Activated CD8-positive, alpha-beta T cell treated with anti-CD3 and anti-CD28 coated beads for 36 hours (primary cell): ENCODE data around the gene PHIP. TPM values are rescaled to one million over a fixed set of nuclear protein-coding genes. Genes with fewer than 3 reads are reported as not detected.

Experiments used
- ATAC-seq: fragments of 200-7000 bp; cut with Tn5 transposase; one replicate; pipeline ENCODE4 v1.10.0; 2021; ENCODE audit warnings: mild to moderate bottlenecking, moderate library complexity
- CTCF ChIA-PET: fragments of 350-600 bp; sonication (Branson Sonifier 250); formaldehyde crosslinking; loops from one replicate; lab custom pipeline; 2021; ENCODE audit warnings: antibody characterized with exemption; lab: Charles Lee
- POLR2A ChIA-PET: fragments of 350-600 bp; sonication (Branson Sonifier 250); formaldehyde crosslinking; loops from one replicate; lab custom pipeline; 2021; ENCODE audit warnings: antibody characterized with exemption; lab: Charles Lee
- DNase-seq: peaks from one replicate; pipeline ENCODE4 v3.0.0-alpha.2; 2020
- H3K27ac Mint-ChIP-seq: one replicate; pipeline ENCODE4 v1.8.0; 2021; ENCODE audit warnings: mild to moderate bottlenecking, mixed read lengths
- H3K27me3 Mint-ChIP-seq: one replicate; pipeline ENCODE4 v1.8.0; 2021; ENCODE audit warnings: mixed read lengths
- H3K36me3 Mint-ChIP-seq: one replicate; pipeline ENCODE4 v1.8.0; 2021; ENCODE audit warnings: low read depth, mixed read lengths
- H3K4me1 Mint-ChIP-seq: one replicate; pipeline ENCODE4 v1.8.0; 2021; ENCODE audit warnings: low read depth, mixed read lengths
- H3K4me3 Mint-ChIP-seq: one replicate; pipeline ENCODE4 v1.8.0; 2021; ENCODE audit warnings: mild to moderate bottlenecking, moderate library complexity, mixed read lengths
- H3K9me3 Mint-ChIP-seq: one replicate; pipeline ENCODE4 v1.8.0; 2021; ENCODE audit warnings: mixed read lengths
- intact Hi-C: fragments of 100-400 bp; cut with micrococcal nuclease; formaldehyde crosslinking; loops from one replicate; pipeline ENCODE4 v1.10.0; 2022
- total RNA-seq, 2 experiments: library from RNA; stranded (reverse); gene quantifications; one replicate each; pipeline ENCODE4 v1.2.3, GENCODE V29; 2021
- TF ChIP-seq, protein P1 (sequence below): fragments of 200-600 bp; IDR thresholded peaks from one replicate; pipeline ENCODE4 v1.8.0; 2022; ENCODE audit warnings: antibody characterized with exemption, mild to moderate bottlenecking

The PHIP gene
- total RNA-seq, 2 experiments from 2014 or later, result 24.7 to 25.7 TPM

DNA sequence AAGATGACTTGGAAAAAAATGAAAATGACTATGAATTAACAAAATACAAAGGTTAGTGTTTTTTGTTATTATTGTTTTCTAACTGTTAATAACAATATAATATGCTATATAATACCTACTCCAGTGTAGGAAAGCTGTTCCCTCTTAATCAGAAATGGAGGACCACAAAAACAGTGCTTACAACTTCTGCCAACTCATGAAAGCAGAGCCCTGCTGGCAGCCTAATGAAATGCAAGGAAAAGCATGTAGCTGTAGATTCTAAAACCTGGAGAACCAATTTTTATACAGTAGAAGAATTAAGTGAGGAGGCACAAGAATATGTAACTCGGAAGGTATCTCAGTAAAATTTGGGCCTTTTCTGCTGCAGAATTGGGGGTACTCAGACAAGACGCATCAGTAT, 29.4 kb downstream of the PHIP start:
- H3K27me3 Mint-ChIP-seq, result no peaks in the 10 kb centered on the region
- H3K9me3 Mint-ChIP-seq, result peaks cover 8% of the 10 kb centered on the region
- POLR2A ChIA-PET, result no interaction called here
- H3K27ac Mint-ChIP-seq, result no peak overlapping the region
- DNase-seq (peak; percentile 16), ATAC-seq (no peak)
- no peak overlapping the region for H3K4me3 Mint-ChIP-seq
- H3K4me1 Mint-ChIP-seq, result peaks cover 22% of the 10 kb centered on the region
- peaks cover 36% of the 10 kb centered on the region for H3K36me3 Mint-ChIP-seq
- TF ChIP-seq, protein P1, sequence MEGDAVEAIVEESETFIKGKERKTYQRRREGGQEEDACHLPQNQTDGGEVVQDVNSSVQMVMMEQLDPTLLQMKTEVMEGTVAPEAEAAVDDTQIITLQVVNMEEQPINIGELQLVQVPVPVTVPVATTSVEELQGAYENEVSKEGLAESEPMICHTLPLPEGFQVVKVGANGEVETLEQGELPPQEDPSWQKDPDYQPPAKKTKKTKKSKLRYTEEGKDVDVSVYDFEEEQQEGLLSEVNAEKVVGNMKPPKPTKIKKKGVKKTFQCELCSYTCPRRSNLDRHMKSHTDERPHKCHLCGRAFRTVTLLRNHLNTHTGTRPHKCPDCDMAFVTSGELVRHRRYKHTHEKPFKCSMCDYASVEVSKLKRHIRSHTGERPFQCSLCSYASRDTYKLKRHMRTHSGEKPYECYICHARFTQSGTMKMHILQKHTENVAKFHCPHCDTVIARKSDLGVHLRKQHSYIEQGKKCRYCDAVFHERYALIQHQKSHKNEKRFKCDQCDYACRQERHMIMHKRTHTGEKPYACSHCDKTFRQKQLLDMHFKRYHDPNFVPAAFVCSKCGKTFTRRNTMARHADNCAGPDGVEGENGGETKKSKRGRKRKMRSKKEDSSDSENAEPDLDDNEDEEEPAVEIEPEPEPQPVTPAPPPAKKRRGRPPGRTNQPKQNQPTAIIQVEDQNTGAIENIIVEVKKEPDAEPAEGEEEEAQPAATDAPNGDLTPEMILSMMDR, result peak; percentile 58
- CTCF ChIA-PET, result interaction anchor here (0.8 to 1.6 kb wide), 8 partner anchors 11 to 28 kb away, joined by 3 to 4 read pairs (median 3); no protein-coding TSS in a partner anchor
- intact Hi-C loops, result no loop called here

DNA sequence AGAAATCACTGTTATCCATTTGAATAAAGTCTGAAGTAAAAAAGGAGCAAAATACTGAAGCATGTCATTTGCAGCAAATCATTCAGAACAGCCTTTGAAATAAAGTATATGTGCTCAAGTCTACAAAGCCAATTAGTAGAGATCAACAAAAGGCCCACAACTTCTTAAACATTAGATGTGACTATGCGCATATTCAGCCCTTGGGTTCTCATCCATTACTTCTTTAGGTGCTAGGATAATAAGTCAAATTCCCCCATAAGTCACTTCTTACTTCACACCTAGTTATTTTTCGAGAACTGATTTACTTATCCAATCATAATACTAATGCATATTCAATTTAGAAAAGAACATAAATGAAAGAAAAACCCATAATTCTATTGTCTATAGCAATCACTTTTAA, 31.0 kb downstream of the PHIP start:
- ChIA-PET CTCF (no interaction called here), POLR2A (no interaction called here)
- H3K27me3 Mint-ChIP-seq, result no peaks in the 10 kb centered on the region
- TF ChIP-seq, protein P1, result no peak
- H3K36me3 Mint-ChIP-seq, result peaks cover 22% of the 10 kb centered on the region
- peaks cover 3% of the 10 kb centered on the region for H3K9me3 Mint-ChIP-seq
- peaks cover 27% of the 10 kb centered on the region for H3K4me1 Mint-ChIP-seq
- intact Hi-C loops, result no loop called here
- no peak overlapping the region for H3K27ac Mint-ChIP-seq
- no peak overlapping the region for H3K4me3 Mint-ChIP-seq
- no peak for ATAC-seq
- DNase-seq, result no peak

DNA sequence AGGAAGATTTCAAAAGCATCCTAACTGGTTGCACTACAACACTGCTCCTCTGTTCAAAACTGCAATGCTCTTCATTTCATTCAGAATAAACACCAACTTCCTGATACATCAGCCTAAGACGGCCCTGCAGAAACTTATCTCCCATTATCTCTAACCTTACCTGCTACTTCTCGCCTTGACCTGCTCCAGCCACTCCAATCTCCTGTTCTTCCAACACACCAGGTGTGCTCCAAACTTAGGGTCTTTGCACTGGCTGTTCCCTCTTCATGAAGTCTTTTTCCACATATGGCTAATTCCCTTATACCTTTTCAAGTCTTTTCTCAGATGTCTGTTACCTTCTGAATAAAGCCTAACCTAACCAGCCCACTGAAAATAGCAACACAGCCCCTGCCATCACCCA, 32.1 kb downstream of the PHIP start:
- Mint-ChIP-seq H3K36me3 (peaks cover 24% of the 10 kb centered on the region), H3K4me1 (peaks cover 27% of the 10 kb centered on the region), H3K9me3 (no peaks in the 10 kb centered on the region), H3K4me3 (no peak overlapping the region), H3K27ac (no peak overlapping the region), H3K27me3 (no peaks in the 10 kb centered on the region)
- ChIA-PET POLR2A (interaction anchor here (1.1 kb wide), 1 partner anchor 21 kb away, joined by 4 read pairs; no protein-coding TSS in a partner anchor), CTCF (no interaction called here)
- ATAC-seq (no peak), DNase-seq (no peak)
- intact Hi-C loops, result no loop called here
- TF ChIP-seq, protein P1, result no peak

DNA sequence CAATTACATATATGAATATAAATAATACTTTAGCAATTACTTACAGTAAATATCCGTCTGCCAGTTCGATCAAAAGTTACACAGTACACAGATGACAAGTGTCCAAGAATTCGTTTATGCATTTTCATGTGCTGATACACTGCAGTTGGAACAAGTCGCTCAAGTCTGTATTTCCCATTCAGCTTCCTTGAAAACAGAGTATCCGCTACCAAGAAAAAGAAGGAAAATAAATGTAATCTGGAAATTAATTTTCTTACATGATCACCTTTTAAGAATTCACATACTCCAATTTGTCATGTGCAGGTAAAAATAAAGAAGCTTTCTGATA, 35.3 kb downstream of the PHIP start:
- H3K27ac Mint-ChIP-seq, result no peak overlapping the region
- H3K27me3 Mint-ChIP-seq, result no peaks in the 10 kb centered on the region
- H3K36me3 Mint-ChIP-seq, result peaks cover 35% of the 10 kb centered on the region
- ChIA-PET CTCF (no interaction called here), POLR2A (interaction anchor here (0.7 to 1.1 kb wide), 3 partner anchors 24 to 35 kb away, joined by 3 to 8 read pairs (median 5); partner anchors contain the start of gene PHIP)
- H3K9me3 Mint-ChIP-seq, result no peaks in the 10 kb centered on the region
- intact Hi-C loops, result loop anchor here (5.0 kb wide), 1 partner anchor 35 kb away; the partner anchor contains the start of gene PHIP
- DNase-seq (no peak), ATAC-seq (no peak)
- TF ChIP-seq, protein P1, result no peak
- H3K4me1 Mint-ChIP-seq, result peaks cover 49% of the 10 kb centered on the region
- H3K4me3 Mint-ChIP-seq, result no peak overlapping the region

DNA sequence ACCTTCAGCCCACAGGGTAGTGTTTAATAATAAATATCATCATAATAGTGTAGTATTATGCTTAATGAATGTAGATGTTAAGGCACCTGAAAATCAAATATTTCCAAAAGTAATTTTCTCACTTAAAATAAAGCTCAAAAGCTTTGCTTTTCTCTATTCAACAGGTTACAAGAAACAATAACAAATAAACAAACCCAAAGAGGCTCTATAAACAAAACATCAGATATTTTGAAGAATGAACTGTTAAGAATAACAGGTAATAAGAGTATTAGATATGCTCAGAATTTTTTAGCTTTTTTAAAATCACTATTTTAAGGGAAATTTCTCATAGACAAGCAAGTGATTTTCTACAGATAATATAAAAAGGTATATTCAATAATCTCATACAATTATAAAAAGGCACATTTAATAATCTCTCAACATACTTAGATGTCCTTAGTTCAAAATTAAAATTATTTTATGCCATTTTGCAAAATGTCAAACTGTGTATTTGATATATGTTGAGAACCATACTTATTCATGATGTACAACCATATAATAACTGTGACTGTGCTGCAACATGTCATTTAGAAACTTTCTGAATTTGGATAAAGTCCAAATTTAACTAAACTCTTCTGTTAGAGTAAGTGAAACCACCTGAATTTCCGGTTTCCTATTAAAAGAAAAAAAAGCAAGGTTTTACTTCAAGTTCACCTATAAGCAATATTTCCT, 35.8 kb downstream of the PHIP start:
- TF ChIP-seq, protein P1, result no peak
- Mint-ChIP-seq H3K4me3 (no peak overlapping the region), H3K4me1 (peaks cover 51% of the 10 kb centered on the region), H3K9me3 (no peaks in the 10 kb centered on the region), H3K27ac (no peak overlapping the region), H3K36me3 (peaks cover 39% of the 10 kb centered on the region), H3K27me3 (no peaks in the 10 kb centered on the region)
- ATAC-seq (peak; percentile 62), DNase-seq (no peak)
- POLR2A ChIA-PET, result interaction anchor here (1.1 kb wide), 1 partner anchor 36 kb away, joined by 8 read pairs; the partner anchor contains the start of gene PHIP
- intact Hi-C loops, result loop anchor here (5.0 kb wide), 1 partner anchor 35 kb away; the partner anchor contains the start of gene PHIP
- CTCF ChIA-PET, result no interaction called here
